Stimulated activated CD4-positive, alpha-beta T cell treated with anti-CD3 and anti-CD28 coated beads, Interleukin-4, amount 100 ng/mL, for 4 hours (primary cell): ENCODE data around the gene CHID1.

Experiments used
- DNase-seq, 2 experiments: peaks; one replicate each; pipeline ENCODE4 v3.0.0-alpha.2; 2020

Gene CHID1

DNA sequence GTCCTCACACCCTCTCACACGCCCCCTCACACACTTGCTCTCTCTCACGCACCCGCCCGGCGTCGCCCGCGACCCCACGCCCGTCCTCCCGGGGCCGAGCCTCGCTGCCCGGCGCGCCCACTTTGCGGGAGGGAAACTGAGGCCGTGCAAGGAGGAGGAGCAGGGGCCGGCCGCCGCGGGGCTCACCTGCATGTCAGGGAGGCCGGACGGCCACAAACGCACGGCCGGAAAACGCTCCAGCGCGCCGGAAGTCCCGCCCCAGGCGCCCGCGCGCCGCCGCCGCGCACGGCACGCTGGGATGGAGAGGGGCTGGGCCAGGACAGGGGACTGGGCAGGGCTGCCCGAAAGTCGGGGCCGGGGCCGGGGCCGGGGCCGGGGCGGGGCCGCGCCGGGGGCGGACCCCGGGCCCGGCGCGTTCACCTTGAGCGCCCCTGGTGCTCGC is at the start of gene CHID1:
CHID1 (minus strand) TSS at position 222 of the 442 bp plus-strand sequence. CDS start 5,994 bp downstream, outside the sequence.
- peak; percentile 83 to 86 for DNase-seq

DNA sequence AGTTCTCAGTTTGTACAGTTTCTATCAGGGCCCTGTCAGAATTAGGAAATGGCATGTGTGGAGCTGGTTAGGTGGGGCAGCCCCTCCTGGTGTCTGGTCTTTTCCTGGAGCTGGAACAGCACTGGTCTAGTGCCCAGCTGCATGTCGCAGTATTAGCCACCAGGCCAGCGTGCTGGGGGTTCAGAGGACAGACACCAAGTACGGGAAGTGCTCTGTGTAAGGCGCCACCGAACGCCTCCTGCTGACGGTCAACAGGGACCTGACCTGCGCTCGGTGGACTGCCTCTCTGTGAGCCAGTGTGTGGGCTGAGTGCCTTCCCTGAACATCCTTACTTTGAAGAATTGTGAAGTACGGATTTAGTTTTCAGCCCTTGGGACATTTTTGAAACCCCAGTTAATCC is 49.0 kb upstream of the CHID1 start:
- no peak for DNase-seq

DNA sequence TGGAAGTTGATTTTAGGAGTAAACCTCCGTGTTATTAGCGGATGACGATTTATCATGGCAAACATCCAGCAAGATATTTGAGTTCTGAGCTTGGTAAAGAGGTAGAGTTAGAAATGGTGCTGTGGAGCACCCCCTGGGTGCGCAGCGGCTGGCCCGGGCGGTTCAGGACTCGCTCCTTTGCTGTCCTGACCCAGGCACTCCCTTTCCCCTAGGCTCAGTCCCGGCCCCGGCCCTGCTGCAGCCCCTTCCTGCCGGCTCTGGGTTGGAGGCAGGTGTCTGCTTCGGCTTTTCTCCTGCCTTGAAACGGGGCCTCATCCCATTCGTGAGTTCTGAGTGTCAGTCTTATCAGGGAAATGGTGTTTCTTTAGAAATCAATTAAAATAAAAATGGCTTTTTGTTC is 48.4 kb upstream of the CHID1 start:
- DNase-seq: no peak

DNA sequence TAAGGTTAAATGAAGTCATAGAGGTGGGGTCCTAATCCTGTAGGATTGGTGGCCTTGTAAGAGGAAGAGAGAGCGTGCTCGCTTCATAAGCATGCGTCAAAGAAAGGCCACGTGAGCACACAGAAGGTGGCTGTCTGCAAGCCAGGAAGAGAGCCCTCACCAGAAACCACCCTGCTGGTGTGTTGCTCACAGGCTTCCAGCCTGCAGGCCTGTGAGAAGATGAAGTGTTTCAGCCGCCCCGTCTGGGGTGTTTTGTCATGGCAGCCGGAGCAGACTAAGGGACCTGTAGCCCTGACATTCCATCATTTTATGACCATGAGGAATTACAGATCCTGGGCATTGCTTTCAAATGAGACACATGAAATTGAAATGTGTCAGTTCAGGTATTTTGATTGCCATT is 47.5 kb upstream of the CHID1 start:
- DNase-seq: no peak

DNA sequence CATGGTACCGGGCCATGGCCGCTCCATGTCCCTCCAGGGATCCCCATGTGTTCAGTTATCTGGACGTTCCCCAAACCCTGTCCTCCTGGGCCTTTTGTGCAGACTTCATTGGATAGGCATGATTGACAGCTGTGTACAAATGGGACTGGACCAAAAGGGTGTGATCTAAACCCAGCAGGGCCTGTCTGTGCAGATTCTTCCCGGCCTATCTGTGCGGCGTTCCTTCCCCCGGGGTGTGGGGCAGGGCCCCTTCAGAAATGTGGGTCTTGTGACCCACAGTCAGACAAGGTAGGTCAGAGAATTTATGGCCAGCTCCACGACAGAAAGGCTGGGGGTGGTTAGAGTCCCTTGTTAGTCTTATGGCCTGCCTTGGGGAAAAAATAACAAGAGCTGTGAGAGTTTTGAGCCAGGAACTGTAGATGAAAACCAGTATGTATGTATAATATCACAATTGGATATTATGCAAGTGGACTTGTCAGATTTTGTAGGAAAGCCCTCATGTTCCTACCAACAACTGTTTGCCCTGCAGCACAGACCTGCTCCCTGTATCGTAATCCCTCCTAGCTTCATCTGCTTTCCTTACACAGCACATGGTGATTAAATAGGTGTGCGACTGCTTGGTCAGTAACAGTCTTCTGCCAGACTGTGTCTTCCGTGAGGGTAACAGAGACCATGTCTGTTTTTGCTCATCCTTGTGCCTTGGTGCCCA is 46.8 kb upstream of the CHID1 start:
- DNase-seq: no peak

DNA sequence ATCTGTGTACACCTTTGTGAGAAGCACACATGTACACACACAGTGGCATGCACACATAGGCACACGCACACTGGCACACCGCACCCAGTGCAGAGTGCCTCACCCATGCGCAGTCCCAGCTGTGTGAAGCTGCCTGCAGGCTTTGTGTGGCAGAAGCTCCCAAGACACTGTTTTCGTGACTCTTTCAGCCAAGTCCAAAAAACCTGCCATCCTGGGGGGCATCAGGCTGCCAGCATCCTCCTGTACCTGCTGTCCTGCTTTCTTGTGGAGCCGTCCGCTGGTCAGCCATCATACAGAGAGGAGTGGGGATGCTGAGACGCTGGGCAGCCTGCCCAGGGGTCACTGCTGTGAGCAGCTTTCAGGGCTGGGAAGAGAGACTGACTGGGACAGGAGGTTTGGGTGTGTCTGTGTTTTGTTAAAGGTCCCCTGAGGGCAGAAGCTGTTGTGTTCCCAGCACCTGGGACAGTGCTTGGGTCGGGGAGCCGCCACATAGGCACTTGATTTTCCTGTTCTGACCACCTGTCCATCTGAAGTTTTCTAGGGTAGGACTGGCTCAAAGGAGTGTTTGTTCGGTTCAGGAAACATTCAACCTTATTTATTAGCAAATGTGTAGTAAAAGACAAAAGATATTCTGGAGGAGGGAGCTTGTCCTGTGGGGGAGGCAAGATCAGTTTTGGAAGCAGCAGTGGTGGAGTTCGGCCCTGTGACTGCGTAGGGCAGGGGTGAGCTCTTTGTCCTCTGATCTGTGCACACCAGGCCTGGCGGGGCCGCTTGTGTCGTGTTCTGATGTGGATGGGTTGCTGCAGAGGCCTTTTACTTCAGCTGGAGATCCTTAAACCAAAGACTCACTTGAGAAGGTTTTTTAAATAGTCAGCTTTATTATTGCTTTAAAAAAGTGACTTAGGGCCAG is 44.8 kb upstream of the CHID1 start:
- no peak for DNase-seq

DNA sequence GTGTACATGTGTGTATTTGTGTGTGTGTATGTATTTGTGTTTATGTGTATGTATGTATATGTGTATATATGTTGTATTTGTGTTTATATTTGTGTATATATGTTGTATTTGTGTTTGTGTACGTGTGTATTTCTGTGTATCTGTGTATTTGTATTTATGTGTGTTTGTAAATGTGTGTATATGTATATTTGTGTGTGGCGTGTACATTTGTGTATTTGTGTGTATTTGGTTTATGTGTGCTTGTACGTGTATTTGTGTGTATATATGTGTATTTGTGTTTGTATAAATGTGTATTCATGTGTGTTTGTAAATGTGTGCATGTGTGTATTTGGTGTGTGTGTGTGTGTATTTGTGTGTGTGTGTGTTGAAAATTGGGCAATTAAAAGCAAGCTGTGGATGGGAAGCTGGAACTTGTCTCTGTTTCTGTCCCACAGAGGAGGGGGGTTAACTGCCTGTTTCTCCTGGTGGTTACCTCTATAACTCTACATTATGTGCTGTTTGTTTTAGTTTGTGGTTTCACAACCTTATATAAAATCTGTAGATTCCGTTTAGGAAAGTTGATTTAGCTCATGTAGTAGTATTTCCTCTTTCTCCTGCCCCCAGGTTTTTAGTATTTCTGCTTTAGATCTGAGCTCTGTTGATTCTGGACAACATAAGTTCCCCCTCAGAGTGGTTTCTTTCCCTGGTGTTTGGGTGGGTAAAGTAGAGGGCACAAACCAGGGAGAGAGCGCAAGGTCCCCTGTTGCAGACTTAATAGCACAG is 44.0 kb upstream of the CHID1 start:
- no peak for DNase-seq

DNA sequence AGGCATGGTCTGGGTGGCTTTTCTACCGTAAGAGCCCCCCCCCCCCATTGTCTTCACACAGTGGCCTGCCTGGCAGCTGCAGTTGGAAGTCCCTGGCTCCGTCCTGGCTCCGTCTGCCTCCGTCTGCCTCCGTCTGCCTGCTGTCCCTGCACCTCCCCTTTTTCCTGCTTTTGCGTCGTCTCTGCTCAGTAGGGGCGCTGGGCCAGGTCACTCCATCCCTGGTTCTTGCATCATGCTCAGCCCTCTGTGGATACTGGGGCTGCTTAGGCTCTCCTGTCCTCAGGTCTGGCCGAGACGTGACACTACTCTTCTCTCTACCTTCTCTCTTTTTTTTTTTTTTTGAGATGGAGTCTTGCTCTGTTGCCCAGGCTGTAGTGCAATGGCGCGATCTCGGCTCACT is 42.9 kb upstream of the CHID1 start:
- no peak for DNase-seq

DNA sequence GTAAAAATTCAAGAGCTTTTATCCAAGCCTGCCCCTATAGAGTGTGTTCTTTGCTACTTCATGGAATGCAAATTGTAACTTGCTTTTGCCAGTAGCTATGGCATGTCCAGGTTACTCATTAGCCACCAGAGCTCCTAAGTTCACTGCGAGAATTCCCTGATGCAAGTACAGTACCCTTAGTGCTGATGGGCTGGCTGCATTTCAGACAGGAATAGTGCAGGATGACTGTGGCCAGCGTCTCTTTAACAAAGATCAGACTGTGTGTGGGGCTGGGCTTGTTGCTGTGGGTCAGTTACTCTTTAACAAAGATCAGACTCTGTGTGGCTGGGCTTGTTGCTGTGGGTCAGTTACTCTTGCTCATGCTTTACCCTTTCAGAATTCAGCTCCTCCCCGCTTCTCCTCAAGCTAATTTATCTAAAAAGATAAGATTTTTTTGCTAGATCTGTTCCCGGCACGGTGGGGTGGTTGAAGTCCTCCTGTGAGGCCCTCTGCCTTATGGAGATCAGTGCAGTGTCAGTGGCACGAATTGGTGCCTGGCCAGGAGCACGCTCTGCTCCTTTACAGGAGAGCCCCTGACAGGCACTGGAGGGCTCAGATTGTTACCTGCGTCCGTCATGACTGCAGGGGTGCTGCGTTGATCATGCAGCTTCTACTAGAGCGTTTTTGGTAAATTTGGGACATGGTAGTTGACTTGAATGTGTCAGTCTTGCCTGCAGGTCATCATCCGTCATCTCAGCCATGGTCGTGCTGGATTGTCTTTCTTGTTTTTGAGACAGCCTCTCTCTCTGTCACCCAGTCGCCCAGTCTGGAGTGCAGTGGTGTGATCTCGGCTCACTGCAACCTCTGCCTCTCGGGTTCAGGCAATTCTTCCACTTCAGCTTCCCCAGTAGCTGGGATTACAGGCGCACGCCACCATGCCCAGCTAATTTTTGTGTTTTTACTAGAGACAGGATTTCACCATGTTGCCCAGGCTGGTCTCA is 42.1 kb upstream of the CHID1 start:
- no peak for DNase-seq

DNA sequence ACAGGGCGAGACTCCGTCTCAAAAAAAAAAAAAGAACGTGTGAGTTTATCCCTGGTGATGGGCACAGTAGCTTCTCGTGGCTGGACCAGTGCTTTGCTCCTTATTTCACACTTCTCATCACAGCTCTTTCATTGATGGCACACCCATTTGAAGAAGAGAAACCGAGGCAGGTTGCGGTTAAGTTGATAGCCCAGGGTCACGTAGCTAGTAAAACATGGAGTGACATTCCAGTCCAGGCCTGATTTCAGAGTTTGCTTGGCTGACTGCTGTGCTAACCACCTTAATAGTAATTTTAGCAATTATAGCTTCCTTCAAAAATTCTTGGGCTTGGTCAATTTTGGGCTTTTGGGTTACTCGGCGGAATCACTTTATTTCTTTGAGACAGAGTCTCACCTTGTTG is 40.9 kb upstream of the CHID1 start:
- no peak for DNase-seq

DNA sequence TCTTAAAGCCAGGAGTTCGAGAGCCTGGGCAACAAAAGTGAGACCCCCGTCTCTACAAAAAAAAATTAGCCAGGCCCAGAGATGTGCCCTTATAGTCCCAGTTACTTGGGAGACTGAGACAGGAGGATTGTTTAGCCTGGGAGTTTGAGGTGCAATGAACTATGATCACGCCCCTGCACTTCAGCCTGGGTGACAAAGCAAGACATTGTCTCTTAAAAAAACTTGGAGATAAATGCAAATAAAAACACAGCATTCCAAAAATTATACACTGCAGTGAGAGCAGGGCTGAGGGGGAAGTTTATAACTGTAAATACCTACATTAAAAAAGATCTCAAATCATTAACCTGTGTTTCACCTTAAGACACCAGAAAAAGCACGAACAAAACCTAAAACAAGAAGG is 37.1 kb upstream of the CHID1 start:
- DNase-seq: no peak

DNA sequence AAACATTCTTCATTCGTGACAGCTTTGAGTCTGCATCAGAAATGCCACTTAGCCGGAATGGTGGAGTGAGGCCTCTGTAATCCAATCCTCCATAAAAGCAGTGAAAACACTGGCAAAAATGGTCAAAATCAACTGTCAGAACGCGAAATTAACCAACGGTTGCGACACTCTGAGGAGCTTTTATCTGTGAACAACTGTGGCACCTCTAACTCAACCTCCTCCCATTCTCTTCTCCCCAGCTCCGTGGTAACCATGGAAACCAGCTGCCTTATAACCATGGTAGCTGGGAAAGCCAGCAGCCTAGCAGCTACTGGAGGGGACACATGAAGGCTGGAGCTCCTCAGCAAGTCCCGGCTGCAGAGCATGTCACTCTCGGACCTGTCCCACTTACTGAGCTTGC is 35.4 kb upstream of the CHID1 start:
- DNase-seq: no peak

DNA sequence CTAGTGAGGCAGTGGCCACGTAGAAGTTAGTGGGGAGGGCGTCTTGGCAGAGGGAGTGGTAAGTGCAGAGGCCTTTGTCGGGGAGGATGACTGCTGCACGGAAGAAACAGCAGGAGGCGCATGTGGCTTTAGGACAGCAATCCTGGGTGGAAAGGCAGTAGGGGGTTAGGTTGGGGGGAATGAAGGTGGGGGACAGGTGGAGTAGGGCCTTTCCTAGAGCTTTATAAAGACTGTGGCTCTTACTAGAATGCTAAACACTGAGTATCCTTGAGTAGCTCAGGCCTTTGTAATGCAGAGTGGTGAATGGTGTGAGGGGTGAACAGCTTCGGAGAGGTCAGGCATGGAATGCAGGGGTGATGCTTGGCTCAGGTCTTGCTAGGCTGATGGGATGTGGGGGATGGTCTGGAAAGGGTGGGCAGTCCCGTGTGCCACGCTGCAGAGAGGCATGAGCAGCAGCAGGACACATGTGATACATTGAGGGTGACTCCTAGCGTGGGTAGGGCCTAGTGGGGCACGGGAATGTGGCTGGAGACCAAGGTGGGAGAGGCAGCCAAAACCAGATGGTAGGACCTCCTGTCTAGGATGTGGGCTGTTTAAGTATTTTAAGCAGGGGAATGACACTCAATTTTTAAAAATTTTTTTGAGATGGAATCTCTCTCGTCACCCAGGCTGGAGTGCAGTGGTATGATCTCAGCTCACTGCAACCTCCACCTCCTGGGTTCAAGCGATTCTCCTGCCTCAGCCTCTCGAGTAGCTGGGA is 34.3 kb upstream of the CHID1 start:
- no peak for DNase-seq

DNA sequence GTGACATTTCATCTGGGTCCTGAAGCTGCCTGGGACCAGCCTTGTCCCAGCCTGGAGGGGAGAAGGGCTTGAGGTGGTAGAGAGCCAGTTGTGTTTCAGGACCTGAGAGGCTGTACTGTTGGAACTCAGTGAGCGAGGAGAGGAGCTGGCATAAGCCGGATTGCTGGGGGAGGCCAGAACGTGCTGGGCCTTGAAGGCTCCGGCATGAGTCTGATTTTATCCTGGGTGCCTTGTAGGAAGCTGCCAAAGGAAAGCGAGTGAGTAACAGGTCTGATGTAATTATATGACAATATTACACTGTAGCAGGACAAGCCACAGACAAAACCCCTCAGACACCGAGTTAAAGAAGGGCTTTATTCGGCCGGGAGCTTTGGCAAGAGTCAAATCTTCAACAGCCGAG is 32.2 kb upstream of the CHID1 start:
- no peak for DNase-seq

DNA sequence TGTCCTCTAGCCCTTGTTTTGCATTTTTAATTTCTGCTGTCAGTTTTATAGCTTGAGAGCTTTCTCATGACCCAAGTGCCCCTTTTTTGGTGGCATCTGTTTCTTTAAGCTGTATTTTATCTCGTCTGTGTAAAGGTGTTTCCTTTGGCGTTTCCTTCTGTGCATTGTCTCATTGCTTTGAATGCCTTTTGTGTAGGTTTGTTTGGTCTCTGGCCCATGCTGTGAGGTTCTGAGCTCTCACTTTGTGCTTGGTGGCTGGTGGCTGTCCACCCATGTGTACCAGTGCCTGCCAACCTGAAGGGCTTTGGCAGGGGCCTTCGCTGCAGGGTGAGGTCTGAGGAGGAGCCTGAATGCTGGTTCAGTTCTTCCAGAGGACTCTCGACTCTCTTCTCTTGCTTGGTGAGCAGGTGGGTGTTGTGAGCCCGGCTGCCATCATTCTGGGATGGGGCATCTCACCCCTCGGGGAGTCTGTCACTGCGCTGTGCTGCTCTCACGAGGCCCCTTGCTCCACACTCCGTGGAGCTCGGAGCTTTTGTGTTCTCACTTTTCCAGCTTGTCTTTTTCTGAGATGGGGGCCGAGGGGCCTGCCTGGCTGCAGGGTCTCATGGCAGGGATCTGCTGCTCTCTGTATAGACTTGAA is 30.0 kb upstream of the CHID1 start:
- no peak for DNase-seq

DNA sequence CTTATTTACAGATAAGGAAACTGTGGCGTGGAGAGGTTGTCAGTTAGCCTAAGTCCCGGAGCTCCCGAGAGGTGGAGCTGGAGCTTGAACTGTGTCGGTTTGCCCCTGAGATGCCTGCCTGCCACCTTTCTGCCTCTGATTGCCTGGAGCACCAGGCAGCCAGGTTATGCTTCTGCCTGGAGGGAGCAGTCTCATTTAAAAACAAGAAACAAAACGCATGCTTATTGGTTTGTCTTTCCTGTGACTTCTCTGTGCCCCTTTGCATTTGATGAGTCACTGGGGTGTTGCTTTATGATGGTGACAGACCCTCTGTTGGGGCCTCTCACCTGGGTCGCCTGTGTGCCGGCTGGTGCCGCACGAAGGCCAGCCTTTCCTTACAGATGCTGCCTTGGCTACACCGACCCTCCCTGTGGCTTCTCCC is 27.2 kb upstream of the CHID1 start:
- no peak for DNase-seq

DNA sequence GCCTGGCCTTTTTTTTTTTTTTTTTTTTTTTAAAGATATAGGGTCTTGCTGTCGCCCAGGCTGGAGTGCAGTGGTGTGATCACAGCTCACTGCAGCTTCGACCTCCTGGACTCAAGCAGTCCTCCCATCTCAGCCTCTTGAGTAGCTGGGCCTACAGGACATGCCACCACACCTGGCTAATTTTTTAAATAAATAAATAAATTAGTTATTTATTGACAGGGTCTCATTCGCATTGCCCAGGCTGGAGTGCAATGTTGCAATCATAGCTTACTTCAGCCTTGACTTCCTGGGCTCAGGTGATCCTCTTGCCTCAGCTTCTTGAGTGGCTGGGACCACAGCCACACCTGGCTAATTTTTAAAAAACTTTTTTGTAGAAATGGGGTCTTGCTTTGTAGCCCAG is 25.6 kb upstream of the CHID1 start:
- no peak for DNase-seq

DNA sequence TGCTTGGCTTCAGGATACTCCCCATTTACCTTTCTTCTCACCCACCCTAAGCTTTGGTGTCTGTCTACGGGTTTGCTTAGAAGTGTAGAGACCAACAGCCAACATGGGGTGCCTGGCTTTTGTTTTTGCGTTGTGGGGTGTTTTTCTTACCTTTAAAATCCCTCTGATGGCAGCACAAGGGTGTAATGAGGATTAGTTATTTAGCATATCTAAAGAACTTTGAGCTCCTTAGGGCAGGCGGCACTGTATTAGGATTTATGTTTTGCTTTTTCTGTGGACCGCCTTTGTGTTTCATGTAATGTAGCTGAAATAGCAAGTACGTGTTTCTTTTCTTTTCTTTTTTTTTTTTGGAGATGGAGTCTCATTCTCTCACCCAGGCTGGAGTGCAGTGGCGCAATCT is 23.9 kb upstream of the CHID1 start:
- DNase-seq: no peak

DNA sequence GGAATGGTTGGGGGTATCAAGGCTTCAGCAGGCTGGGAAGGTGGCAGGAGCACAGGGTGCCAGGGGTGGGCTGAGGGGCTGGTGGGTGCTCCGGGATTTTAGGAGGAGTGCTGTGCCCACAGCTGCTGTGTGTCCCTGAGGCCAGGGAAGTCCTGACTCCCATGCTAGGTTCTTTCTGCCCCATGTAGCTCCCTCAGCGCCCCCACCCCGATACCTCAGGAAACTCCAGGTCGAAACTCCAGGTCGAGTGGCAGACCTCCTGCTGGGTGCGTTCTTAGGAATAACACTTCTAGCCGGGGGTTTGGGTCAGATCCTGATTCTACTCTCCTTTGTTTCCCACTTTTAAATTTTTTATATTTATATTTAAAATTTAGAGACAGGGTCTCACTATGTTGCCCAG is 23.3 kb upstream of the CHID1 start:
- no peak for DNase-seq

DNA sequence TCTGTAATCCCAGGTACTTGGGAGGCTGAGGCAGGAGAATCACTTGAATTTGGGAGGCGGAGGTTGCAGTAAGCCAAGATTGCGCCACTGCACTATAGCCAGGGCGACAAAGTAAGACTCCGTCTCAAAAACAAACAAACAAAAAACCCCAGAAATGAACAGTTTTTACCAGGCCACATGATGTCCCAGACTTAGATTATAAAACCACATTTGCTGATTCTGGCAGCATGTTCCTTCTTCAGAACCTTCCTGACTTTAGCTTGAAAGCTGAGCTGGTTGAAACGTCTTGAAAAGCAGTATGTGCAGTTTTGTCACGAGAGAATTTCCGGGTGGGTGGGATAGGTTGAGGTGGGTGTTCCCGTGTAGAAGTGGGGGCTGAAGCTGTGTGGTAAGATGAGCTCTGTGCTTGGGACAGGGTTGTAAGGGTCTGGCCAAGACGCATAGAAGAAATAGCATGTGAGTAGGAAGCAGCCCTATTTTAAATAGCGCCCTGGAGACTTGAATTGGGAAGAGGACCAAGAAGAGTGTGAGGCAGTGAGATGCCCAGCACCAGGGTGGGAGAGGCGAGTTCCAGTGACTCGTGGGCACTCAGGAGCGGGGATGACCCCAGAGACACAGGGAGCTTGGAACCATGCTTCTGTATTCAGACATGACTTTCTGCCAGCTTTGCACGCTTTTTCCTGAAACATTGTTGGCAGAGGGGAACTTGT is 22.7 kb upstream of the CHID1 start:
- no peak for DNase-seq
